ENCODE results near the gene TBC1D2B.
"Not testable (repeated sequence)": the region's sequence is repeated elsewhere in the genome, so short reads cannot be mapped to it uniquely, and the experiment has no call there.

The TBC1D2B gene

DNA sequence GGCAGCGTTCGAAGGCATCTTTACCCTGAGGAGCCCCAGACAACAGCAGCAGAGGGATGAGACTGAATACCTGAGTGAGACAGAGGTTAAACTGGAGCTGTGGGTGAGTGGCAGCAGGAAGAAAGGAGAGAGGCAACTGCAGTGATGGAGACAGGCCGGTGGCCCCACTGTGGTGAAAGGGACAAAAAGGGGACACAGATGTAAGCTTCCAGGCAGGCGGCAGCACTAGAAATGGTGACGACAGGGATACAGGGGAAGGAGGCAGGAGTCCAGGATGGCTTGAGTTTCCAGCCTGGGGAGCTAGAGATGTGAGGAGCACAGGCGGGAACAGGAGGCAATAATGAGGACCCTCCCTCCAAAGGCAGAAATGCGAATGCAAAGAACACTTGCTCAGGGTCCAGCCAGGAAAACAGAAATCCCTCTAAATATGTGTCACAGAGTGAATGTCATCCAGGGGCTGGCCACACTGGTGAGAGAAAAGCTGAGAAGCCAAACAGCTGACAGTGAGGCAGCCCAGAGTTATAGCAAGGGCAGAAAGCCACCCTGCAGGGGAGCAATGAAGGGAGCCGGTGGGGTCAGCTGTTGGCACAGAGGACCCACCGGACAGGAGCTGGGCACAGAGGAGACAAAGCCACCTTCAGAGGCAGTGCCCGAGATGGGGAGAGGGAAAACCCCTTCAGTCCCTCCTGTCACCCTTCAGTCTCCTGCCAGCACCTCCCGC, 70.1 kb downstream of the TBC1D2B start:
- in situ Hi-C loops (cut with MboI; ENCODE audit: low sequenced_read_pairs), result no loop called here

DNA sequence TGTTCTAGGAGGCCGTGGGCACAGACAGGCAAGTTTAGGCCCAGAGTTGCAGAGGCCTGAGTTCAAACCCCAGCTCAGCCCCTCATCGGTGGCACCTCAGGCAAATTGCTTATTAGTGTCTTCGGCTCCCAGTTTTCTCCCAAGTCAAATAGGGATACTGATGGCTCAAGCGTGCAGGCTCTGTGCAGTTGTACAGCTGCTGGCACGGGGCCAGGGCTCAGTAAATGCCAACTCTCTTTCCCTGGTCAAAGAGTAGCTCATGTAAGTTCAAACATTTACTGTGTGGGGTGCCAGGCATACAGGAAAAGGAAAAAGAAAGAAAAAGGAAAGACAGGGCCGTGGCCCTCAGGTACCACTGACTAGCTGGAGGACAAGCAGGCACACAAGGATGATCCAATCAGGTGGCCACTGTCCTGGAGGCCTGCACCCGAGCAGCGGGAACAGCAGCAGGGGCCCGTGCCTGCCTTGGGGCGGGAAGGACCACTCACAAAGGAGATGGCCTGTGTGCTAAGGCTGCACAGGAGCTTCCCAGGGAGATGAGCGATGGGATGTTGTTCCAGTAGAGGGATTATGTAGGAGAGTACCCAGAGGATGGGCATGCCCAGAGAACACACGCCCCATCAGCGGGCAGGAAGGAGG, 70.8 kb downstream of the TBC1D2B start:
- in situ Hi-C loops (cut with MboI; ENCODE audit: low sequenced_read_pairs), result no loop called here

DNA sequence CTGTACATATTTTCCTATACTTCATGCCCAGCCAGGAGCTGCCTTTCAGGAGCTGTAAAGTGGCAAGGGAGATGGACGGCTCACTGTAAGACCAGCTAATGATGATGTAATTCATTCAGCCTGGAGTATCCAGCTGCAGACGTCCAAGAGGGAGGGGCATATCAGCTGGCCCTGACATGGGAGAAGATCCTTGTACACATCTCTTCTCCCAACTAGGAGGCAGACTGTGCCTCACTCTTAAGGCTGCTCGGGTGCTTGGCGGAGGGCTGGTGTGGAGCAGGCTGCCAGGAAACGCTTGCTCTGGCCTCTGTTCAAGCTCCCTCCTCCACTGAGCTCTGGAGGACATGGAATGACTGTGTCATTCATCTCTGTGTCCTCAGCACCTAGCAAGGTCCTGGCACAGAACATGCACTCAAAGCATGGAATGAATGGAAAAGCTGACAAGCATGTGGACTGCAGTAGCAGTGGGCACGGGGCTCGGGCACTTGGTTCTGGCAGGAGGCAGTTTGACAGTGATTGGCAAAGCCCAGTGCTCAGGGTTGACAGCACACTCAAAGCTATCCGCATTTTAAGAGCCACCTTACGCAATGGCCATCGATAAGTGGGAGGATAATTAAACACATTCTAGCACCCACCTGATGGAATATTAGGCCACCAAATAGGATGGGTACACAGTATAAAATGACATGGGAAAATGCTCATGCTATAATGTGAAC, 72.4 kb downstream of the TBC1D2B start:
- in situ Hi-C loops (cut with MboI; ENCODE audit: low sequenced_read_pairs), result no loop called here

DNA sequence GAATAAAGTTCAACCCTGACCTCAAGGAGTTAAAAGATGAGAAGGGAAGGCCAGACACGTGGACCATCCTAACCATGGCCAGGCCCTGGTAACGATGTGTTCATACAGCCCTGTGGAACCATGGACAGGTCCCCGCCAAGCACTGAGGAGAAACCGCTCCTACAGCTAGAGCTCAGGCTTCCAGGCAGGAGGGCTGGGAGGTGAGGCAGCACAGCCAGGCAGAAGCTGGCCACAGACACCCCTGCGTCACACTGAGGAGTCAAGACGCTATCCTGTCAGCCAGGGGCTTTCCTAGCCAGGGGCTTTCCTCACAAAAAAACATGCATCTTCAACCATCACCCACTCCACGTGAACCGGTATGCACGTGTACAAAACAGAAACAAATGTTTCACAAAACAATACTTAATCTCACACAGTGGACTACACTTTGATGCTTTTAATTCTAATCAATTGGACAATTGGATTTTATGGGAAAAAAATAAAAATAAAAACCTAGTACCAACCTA, 73.2 kb downstream of the TBC1D2B start:
- in situ Hi-C loops (cut with MboI; ENCODE audit: low sequenced_read_pairs), result no loop called here

DNA sequence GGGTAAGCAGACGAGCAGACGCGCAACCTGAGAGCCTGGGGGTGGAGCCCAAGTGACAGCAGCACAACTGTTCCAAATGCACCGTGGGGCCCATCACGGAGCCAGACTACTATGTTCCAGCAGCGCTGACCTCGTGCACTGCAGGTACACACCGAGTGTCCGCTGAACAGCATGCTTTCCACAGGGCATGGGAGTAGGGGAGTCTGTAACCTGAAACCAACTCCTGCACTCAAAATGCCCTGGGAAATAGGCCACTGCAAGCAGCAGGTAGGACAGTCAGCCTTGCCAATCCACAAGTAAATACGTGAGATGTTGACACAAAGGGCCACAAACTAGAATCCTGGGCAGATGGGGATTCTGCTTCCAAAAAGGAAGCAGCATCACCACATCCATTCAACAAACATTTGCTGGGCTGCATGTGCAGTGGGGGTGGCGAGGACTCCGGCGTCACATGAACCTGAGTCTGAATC, 73.9 kb downstream of the TBC1D2B start:
- in situ Hi-C loops (cut with MboI; ENCODE audit: low sequenced_read_pairs), result no loop called here

DNA sequence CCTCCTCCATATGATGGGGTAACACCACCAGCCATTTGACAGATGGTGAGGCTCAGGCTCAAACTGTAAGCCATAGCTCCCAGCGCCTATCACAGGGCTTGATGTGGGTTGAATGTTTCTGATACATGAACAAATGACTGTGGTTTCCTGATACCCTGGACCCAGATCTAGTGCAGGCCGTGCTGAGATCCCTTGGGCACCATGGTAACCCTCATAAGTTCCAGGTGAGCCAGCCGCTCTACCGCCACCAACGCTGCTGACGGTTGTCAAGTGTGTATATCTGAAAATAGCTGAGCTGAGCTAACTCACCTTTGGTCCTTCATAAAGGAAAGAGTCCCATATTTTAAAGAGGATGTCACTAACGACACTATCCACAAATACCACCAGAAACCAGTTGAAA, 74.5 kb downstream of the TBC1D2B start:
- in situ Hi-C loops (cut with MboI; ENCODE audit: low sequenced_read_pairs), result no loop called here

DNA sequence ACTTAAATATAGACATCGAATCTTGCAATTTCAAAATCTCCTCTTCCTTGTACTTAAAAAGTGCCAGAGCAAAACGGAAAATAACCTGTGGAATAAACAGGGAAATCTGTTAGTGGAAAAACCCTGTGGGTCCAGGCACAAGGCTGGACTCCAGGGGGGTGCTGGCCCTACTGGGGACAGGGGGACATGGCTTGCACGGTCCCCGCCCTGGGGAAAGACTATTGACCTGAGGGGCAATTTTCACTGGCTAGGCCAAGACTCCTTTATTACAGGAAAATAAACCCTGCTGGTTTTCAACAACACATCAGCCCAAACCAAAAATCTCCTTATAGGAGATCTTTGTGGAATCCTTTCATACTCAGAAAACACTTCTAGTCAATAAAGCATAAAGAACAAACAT, 75.9 kb downstream of the TBC1D2B start:
- in situ Hi-C loops (cut with MboI; ENCODE audit: low sequenced_read_pairs), result no loop called here

DNA sequence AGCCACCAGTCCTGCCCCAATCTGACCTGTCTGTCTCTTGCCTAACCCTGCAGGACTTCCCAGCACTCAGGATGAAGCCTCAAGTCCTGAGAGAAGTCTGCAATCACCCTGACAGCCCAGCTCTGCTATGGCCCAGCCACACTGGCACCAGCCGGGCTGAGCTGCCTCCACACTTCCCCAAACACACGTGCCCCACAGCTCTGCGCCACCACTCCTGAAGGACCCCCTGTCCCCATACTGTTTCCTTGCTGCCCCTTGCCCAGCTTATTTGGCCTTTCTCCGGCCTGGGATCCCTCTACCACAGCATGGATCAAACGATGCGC, 76.6 kb downstream of the TBC1D2B start:
- in situ Hi-C loops (cut with MboI; ENCODE audit: low sequenced_read_pairs), result no loop called here

DNA sequence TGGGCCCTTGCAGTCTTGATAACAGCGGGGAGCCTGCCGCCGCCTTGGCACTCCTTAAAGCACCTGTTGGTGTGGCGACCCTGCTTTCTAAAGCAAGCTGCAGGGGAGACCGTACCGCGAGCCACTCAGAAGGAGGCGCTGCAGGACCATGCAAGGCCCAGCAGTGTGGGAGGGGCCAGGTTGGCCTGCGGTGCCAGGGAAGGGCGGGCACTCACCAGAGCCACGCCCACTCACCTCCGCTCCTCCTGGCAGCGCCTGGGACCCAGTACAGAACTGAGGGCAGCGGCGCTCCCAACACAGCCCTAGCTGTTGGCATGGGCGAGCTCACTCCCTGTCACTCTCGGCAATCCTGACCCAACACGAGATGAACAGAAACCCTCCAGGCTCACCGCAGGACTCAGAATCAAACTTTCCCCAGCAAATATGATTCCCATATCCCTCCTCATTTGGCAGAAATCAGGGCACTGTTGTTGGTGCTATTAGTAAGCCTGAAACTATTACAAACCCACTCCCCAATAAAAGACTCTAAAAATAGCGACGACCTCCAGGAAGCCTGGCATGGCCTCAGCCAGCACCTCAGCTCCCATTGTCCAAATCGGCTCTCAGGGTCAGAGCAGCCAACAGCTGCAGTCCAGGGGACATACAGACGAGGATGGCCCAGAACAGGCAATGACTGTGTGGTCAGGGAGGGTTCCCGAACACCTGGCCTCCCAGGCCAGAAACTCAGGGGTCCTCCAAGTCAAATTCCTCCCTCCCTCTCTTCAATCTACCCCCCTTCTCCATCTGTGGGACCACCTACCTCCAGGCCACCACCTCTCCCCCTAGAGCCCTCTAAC, 77.2 kb downstream of the TBC1D2B start:
- in situ Hi-C loops (cut with MboI; ENCODE audit: low sequenced_read_pairs), result no loop called here

DNA sequence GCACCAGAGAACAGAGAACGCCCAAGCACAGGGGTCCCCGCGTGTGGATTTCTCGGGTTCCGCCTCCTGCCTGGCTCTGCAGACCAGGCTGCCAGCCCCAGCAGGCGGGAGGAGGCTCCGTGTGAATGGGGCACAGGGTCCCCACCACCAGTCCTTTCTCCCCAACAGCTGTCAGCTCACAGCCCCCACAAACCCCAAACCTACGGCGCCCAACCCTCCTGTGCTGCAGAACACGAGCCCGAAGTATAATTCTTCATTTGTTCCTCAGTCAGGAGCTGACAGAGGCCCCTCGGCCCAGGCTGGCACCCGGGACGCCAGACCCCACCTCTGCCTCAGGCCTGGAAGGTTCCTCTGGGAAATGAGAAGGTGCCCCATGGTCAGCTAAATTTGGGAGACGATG, 78.0 kb downstream of the TBC1D2B start:
- in situ Hi-C loops (cut with MboI; ENCODE audit: low sequenced_read_pairs), result no loop called here

DNA sequence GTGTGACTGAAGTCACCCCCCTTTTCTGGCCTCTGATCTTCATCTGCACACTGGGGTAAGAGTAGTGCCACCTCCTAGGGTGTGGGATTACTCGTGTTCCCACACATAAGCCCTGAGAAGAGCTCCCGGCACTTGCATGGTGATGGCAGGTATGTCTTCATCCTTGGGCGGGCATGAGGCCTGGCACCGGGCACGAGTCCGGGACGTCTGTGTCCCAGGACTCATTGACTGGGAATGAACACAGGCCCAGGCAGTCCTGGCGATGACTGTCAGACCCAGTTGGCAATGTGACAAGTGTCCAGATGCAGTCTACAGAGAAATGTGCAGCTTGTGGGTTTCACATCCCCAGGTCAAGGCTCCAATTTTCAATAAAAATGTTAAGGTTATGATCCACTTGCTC, 78.9 kb downstream of the TBC1D2B start:
- in situ Hi-C loops (cut with MboI; ENCODE audit: low sequenced_read_pairs), result no loop called here

DNA sequence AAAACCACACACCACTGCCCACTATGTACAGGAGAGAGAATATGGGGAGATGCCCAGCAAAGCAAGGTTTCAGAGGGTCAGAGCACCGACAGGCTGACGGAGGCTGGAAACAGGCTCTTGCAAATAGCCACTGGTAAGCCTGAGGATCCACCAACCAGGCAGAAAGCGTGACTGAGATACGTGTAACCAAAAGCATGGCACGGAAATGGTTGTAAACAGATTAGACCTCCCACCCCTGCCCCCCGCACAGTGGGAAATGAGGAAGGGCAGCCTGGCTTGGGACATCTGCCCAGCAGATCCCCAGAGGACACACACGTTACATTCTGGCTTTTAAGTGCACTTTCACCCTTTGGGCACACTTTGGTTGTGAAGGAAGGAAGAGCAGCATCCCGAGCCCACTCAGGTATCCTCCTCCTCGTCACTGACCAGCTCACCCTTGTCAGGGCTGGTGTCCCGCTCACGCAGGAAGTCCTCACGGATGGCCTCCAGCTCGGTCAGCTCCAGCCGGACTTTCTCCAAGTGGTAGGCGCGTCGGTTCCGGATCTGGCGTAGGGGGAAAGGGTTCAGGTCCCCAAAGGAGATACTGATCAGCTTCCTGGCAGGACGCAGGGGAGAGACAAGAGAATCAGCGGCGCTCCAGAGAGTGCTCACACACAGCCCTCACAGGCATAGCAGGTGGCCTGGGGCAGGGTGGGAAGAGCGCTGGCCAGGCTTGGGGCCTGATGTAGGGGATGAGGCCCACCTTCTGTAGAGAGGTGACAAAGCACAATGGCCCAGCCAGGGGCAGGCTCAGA, 79.6 kb downstream of the TBC1D2B start:
- in situ Hi-C loops (cut with MboI; ENCODE audit: low sequenced_read_pairs), result not testable (repeated sequence)

DNA sequence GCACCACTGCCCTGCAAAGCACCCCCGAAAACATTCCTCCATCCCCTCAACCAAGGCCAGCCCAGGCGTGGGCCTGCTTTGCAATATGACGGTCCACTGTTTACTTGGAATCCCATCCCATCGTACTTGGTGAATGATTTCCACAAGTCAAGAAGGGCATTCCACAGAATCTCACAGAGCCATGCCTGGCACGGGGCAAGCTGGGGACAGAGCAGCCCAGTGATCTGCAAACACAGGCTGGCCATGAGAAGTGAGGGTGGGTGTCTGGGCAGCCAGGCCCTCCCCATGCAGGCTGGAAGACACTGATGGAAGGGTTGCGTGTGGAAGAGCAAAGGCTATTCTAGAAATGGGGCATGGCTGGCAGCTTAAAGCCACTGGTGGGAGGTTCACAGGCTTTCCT, 80.3 kb downstream of the TBC1D2B start:
- in situ Hi-C loops (cut with MboI; ENCODE audit: low sequenced_read_pairs), result not testable (repeated sequence)

DNA sequence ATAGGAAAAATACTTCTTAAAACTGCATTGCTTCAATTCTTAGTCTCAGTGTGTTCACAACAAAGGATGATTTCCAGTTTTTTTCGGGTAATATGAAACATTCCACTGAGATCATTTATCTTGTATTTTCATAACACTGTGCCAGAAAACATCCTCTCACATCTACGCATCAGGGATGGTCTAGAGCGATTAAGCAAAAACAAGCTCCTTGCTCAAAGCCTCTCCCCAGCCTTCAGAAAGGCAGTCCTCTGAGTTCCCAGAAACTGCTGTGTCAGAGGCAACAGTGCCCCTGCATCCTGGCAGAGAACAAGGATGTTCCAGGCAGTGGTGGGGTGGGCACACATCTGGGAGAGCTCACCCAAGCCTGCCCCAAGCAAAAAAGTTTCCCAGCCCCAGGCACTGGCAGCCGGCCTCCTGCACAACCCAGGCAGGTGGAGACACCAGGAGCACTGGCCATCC, 80.8 kb downstream of the TBC1D2B start:
- in situ Hi-C loops (cut with MboI; ENCODE audit: low sequenced_read_pairs), result not testable (repeated sequence)

DNA sequence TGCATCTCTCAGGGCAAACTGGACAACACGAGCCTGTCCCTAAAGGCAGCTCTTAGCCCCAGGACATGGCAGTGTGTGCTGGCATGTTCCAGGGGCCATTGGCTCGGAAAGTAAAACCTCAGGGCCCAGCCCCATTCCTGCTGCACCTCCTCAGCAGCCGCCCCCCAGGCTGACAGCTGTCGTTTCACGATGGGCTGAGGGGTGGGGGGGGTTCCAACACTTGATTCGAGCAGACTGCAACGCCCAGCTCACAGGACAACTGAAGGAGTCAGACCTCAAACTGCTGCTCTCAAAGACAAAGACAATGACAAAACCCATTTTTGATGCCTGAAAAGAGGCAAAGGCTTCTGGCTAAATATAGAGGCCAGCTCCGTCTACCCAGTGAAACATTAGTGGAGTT, 81.3 kb downstream of the TBC1D2B start:
- in situ Hi-C loops (cut with MboI; ENCODE audit: low sequenced_read_pairs), result not testable (repeated sequence)

DNA sequence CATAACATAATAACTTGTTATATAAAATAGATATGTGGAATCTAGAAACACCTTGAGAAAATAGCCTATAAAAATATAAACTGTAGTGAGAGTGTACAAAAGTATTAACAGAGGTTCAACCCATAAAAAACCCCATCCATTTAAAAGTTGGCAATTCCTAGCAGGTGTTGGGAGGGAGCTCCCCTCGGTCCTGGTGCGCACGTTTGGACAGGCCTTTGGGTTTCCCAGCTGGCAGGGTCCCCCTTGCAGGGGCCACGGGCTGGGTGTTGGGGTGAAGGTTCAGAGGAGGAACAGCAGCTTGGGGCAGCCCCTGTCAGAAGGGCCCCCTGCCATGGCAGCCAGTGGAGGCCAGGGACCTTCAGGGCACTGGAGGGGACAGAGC, 82.0 kb downstream of the TBC1D2B start:
- in situ Hi-C loops (cut with MboI; ENCODE audit: low sequenced_read_pairs), result not testable (repeated sequence)

DNA sequence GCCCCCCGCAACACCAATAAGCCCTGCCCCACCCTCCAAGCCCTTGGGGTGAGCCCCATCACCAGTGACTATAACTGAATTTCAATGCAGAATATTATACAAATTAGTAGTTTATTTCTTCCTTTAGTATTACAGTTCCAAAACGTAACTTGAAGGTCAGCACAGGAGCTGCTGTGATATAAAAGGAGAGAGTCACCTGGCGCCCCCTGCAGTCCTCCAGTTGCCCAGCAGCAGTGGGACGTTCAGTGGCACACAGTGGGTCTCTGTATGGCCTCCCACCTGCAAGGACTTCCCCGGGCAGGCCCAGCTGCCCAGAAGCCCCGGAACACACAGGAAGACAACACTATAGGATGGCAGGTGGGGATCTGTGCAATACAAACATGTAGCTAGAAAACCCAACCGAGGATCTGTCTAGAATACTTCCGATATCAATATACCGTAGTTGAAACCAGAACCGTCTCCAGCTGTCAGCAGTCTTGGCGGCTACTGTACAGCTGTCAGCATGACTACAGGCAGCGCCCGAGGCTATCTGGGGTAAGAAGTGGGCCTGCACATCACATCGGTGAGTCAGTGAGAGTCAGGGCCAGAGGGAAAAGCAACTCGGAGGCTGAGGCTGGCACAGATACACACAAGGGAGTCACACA, 82.5 kb downstream of the TBC1D2B start:
- in situ Hi-C loops (cut with MboI; ENCODE audit: low sequenced_read_pairs), result not testable (repeated sequence)

DNA sequence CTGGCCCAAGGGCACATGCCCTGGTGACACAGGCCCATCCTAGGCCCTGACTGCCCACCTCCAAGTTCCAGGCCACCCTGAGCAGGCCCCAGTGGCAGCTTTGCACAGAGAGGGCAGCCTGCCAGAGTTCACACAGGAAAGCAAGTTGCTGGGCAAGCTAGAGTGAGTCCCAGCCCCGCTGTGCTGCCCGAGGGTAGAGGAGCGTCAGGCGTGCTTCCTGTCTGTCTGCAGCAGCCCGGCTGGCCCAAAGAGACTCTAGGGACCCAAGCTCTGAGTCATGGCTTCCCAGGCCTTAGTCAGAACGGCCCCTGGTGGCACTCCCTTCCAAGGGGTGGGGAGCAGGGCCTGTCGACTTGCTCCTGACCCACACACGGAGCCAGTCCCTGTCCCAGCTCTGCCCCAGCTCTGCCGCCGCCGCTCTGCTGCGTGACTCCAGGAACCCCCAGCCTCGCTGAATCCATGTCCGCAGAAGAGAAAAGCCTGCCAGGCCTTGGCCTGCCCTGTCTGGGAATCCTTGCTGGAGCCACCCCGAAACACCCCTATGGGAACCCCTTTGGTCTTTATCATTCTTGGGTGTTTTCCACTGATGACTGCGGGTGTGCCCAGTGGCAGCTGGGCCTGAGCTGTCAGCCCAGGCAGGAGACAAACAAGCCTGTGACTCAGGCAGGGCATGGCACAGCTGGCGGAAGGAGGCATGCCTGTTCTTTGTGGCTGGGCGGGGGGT, 83.4 kb downstream of the TBC1D2B start:
- in situ Hi-C loops (cut with MboI; ENCODE audit: low sequenced_read_pairs), result not testable (repeated sequence)

DNA sequence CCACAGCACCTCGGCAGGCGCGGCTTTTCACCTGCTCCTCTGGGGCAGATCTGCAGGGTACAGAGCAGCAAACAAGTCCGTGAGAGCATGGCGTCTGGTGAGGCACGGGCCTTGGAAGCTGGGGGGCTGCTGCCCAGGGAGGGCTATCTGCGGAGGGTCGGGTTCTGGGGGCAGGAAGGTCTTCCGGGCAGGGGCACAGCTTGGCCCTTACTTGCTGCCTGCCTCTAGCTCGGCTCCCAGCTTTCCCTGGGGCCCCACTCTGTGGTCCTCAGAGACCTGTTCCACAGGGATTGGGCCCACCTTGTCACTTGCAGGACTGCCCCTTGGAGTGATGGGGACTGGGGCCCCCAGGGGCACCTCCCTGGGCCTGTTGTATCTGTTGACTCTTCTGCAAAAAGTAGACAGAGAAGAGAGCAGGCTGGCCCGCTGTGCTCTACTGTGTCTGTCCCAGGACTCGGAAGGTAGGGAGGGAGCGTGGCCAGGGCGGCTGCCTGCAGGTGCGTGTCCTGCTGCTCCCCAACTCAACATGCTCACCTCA, 84.1 kb downstream of the TBC1D2B start:
- in situ Hi-C loops (cut with MboI; ENCODE audit: low sequenced_read_pairs), result no loop called here

Measured in HL-60/S4 treated with retinoic acid at 250 ng/mL for 4 days and 3 days (cell line).